ENCODE measurements around the gene MYPN. TPM values are rescaled to one million over a fixed set of nuclear protein-coding genes. Genes with fewer than 3 reads are reported as not detected.
"Not testable (repeated sequence)": the region's sequence is repeated elsewhere in the genome, so short reads cannot be mapped to it uniquely, and the experiment has no call there.

Gene MYPN
- total RNA-seq, 1 donor from 2014 or later: not detected

DNA sequence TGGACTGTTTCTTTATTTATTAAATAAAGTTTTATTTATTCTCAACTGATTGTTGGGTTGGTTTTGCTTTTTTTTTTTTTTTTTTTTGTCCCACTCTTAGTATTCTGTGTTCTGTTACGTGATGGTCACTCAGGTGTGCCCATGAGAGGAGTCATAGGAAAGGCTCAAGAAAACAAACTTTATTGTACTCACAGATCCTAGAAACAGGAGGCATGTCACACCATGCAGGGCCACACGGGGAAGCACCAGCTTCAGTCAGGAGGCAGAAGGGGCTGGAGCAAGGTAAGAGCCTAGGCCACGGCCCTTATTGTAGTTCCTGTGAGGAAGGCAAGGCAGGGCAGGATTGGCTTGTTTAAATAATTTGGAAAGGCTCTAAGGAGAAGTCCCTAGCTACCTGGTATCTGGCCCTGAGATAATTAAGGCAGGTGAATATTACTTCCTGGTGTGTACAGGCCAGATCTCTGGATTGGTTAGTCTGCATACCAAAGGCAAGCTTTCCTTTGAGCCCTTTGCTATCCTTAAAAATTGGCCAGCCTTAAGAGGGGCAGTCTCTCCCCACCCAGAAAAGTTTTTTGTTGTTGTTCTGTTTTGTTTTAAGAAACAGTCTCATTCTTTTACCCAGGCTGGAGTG lies 114.4 kb downstream of the MYPN start:
- no peak for DNase-seq (ENCODE audit: low read depth in 2 of 2)

DNA sequence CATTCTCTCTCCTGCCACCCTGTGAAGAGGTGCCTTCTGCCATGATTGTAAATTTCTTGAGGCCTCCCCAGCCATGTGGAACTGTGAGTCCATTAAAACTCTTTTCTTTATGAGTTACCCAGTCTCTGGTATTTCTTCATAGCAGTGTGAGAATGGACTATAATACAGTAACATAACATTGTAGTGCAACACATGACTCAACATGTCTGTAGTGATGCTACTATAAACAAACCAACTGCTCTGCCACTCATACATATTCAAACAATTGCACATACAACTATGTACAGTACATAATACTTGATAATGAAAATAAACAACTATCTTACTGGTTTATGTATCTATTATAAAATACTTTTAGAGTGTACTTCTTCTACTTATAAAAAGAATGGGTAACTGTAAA lies 115.5 kb downstream of the MYPN start:
- no peak for DNase-seq (ENCODE audit: low read depth in 2 of 2)

DNA sequence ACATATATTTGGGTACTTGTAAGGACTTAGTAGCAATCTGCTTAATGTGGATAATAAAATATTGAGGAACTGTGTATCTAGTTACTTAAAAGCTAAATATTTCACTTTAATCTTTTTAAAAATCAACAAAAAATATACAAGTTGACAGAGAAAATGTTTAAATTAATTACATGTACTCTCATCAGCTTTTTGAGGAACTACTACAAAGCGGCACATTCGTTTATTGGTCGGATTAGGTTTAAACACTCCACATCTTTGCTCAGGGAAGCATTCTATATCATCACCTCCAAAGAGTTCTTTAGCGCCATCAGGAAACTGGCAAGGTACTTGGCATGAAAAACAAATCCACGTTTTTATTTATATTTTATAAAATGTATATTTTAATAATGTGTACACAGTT lies 121.0 kb downstream of the MYPN start:
- DNase-seq (ENCODE audit: low read depth in 2 of 2): no peak

DNA sequence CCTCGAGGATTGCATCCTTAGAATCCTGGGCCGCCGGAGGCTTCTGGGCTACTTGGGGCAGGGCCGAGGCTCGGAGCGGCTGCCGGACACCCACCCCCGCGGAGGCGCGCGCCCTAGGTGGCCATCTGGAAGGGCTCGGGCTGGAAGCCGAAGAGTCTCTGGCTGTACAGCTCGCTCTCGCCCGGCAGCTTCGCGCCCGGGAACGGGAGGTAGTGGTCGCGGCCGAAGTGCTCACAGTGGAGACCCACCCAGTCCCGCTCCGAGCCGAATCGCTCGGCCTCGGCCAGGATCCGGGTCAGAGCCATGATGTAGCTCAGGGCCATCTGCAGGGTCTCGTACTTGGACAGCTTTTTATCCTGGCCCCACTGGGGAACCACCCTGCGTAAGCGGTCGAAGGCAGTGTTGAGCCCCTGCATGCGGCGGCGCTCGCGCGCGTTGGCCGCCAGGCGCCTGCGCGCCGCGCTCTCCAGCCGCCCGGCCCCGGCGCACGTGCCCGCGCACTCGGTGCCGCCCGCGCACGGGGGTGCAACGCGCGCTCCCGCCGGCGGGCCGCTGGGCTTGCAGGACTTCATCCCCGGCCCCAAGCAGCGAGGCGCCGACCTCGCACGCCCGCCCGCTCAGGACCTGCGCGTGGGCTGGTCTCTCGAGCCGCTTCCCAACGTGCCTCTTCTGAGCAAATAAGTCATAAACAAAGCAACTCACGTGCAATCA lies 122.0 kb downstream of the MYPN start:
- DNase-seq (ENCODE audit: low read depth in 2 of 2): peak; percentile 70 to 72

DNA sequence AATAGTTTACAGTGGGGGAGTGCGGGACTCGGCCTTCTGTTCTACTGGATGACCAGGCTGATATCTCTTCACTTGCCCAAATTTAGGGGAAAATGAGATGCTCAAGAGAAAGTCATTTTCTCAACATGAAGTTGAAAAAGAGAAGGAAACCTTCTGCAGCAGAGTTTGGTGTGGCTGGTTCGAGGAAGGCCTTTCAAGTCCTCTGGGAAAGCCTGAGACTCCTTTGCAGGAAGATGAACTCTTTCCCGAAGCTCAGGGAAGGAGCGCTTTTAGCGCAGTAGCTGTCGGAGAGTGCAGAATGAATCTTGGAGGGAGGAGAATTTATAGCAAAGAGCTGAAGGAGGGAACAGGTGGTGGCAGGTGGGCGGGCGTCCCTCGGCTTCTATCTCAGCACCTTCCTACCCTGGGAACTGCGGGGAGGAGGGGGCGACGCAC lies 122.5 kb downstream of the MYPN start, which contains the start of gene ATOH7:
Gene ATOH7, minus strand, starts transcription at position 297 of the 435 bp plus-strand sequence. CDS start 436 bp downstream, outside the sequence.
- DNase-seq (ENCODE audit: low read depth in 2 of 2): no peak

DNA sequence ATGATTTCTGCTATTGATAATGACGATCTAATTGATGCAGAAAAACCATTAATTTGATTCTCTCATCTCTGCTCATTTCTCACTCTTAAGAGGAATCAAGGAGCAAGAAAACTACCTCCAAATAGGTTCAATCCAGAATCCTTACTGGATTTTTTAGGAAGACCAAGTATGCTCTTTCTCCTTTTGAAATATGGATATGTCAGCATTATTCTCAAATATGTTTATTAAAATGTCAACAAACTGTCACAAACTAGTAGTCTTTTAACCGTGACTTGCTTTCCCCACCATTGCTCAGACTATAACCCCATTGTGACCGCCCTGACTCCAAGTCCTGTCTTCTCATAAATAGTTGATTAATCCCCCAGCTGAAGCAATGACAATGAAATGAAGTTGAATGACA lies 123.8 kb downstream of the MYPN start:
- DNase-seq (ENCODE audit: low read depth in 2 of 2): no peak

DNA sequence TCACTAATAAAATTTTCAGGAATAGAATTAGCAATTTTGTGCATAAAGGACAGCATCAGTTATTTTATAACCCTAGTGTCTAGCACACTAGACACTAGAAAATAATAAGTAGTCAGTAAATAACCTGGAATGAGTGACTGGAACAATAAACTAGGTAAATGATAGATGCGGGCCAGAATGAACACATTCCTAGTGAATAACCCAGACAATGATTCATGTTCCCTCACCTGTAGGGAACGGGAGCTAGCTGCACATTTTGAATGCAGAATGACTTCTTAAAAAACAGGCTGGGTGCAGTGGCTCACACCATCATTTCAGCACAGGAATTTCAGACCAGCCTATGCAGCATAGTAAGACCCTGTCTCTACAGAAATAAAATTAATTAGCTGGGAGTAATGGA lies 125.8 kb downstream of the MYPN start:
- no peak for DNase-seq (ENCODE audit: low read depth in 2 of 2)

DNA sequence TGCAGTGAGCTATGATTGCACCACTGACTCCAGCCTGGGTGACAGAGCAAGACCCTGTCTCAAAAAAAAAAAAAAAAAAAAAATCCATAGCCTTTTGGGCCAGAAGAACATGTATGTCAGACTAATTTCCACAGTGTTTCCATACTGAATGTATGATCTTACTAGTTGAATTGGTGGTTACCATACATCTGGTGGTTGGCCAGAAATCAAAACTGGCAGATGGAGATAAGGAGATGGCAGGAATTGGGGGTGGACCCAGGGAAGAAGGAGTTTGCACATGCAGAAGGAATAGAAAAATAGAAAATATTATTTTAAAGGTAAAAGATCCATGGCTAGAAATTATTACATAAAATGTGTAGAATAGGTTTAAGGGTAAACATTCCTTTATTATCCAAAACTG lies 126.3 kb downstream of the MYPN start:
- no peak for DNase-seq (ENCODE audit: low read depth in 2 of 2)

DNA sequence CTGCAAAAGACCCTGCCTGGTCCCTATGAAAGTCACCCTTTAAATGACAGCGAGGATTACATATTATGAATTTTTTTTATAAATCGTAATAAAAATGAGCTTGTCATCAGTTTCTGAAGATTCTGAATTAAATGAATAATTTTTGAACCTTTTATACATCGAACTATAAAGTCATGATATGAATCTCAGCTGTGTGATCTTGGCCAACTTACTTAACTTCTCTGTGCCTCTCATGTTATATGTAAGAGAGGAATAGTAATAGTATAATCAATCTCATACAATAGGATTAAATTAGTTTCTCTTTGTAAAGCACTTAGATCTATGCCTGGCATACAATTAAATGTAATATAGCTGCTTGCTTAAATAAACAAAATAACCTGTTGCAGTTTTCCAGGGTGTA lies 127.9 kb downstream of the MYPN start:
- no peak for DNase-seq (ENCODE audit: low read depth in 2 of 2)

DNA sequence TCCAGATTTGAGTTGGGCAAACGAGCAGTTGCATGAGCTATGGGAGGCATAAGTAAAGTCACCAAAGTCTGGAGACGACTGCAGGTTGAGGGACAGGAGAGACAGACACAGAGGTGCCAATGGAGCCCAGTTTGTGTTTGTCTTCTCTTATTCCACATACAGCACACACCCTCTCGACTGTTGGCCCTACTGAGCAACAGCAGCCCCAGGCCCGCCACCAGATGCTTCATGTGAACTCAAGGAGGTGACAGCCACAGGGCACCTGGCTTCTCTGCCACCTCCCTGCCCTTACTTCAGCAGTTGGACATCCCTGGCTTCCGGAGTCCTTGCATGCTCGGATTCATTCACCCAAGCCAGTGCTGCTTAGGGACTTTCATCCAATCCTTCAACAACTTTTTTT lies 129.1 kb downstream of the MYPN start:
- DNase-seq (ENCODE audit: low read depth in 2 of 2): no peak

DNA sequence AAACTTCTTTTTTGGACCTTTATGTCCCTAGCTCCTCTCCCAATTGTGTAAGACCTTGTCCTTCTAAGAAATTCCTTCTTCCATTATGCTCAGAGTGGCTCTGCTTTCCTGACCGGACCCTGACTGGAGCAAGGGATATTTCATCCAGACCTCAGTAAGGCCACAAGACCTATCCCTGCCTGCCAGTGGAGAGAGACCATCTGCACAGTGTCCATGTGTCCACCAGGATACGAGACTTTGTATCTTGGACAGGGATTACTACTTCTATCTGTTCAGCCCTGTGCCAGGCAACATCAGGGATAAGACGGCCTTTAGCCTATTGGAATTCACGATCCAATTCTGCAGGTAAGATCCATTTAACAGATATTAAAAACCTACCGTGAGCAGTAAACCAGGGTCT lies 129.8 kb downstream of the MYPN start:
- DNase-seq (ENCODE audit: low read depth in 2 of 2): no peak

DNA sequence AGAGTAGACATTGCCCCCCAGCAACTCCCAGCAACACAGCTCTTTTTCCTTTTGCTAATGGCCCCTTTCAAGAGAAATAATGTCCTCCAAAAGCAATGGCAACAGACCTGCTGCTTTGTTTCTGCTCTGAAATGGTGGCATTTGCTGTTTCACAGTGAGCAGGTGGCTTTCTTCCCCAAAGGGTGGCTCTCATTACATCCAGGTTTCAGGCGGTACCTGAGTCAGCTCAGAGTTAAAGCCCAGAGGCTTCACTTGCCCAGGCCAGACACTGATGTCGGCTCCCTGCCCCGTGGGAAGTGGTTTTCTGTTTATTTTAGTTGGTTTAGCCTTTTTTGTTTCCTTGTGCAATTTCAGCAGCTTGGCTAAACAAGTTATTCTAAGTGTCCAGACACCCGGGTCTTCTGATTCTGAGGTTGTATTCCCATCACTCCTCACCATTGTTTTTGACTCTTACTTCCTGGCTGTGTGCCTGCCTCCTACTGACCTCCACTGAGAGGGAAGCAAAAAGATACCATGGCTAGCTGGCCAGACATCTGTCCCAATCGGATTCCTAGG lies 130.4 kb downstream of the MYPN start:
- peak in 1 of 2 donors; percentile 2 for DNase-seq (ENCODE audit: low read depth in 2 of 2)

DNA sequence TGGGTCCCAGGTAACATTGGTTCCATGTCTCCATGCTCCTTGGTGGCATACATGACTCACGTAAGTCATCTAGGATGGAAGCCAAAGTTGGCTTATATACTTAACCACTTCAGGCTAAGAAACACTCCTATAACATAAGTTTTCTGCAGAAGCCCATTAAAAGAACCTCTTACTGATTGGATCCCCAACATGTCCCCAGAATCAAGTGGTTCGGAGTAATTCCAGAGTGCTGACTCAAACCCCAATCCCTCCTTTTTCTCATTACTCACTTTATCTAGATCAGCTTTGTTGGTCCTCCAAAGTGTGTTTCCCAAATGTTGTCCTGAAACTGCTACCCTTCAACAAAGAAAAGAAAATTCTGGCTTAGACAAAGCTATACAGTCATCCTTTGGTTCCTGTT lies 132.8 kb downstream of the MYPN start:
- no peak for DNase-seq (ENCODE audit: low read depth in 2 of 2)

DNA sequence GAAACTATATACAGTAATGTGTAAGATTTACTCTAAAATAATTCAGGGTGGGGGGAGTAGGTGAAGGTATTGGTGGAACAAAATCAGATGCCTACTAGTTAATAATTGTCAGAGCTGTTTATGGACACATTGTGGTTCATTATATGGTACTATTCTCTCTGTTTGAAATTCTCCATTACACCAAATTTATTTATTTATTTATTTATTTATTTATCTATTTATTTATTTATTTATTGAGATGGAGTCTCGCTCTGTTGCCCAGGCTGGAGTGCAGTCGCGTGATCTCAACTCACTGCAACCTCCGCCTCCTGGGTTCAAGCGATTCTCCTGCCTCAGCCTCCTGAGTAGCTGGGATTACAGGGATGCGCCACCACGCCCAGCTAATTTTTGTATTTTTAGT lies 137.1 kb downstream of the MYPN start:
- DNase-seq (ENCODE audit: low read depth in 2 of 2): not testable (repeated sequence)

DNA sequence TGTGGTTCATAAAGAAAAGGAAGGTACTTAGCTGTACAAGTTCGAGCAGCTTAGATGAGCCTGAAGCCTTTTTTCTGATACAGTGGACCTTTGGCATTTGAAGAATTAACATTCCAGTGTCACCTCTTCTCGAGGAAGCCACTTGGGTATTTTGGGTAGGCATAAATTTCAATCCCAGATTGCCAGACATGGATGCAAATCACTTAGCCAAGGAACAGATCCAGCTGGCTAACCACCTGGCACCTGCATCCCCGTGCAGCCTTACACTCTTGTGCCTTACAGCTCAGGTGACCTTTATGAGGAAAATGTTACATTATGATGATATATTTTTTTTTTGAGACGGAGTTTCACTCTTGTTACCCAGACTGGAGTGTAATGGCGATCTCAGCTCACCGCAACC lies 138.6 kb downstream of the MYPN start:
- no peak for DNase-seq (ENCODE audit: low read depth in 2 of 2)

DNA sequence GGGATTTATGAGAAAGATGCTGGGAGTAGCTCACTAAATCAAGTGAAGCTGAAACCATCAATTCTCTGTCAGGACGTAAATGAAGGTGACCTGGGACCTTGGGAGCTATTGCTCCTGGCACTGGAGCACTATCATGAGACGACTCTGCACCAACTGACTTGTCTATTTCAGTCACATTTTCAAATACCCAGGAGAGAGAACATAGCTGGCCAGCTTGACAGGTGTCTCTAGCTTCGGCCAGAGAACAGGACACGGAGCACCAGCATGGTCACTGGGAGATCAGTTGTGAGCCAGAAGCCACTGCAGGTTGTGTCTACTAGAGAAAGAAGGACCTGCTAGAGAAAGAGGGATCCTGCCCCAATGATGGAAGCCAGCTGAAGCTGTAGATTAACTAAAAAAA lies 140.0 kb downstream of the MYPN start:
- no peak for DNase-seq (ENCODE audit: low read depth in 2 of 2)

DNA sequence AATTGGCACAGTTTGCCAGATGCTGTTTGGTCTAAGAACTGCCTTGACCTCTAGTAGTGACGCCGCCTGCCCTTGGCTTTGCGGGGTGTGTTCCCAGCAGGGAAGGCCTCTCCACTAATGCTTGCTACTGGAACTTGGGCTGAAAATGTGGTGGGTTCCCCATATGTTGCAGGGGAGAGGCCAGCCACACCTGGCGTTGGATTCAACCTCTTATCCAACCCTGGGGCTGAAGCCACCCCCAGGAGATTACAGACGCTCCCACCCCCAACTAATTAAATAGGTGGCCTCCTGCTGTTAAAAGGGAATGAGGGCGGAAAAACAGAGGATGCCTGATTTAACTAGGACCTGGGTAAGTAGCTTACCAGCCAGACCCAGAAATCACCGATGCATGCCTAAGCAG lies 141.9 kb downstream of the MYPN start:
- no peak for DNase-seq (ENCODE audit: low read depth in 2 of 2)

DNA sequence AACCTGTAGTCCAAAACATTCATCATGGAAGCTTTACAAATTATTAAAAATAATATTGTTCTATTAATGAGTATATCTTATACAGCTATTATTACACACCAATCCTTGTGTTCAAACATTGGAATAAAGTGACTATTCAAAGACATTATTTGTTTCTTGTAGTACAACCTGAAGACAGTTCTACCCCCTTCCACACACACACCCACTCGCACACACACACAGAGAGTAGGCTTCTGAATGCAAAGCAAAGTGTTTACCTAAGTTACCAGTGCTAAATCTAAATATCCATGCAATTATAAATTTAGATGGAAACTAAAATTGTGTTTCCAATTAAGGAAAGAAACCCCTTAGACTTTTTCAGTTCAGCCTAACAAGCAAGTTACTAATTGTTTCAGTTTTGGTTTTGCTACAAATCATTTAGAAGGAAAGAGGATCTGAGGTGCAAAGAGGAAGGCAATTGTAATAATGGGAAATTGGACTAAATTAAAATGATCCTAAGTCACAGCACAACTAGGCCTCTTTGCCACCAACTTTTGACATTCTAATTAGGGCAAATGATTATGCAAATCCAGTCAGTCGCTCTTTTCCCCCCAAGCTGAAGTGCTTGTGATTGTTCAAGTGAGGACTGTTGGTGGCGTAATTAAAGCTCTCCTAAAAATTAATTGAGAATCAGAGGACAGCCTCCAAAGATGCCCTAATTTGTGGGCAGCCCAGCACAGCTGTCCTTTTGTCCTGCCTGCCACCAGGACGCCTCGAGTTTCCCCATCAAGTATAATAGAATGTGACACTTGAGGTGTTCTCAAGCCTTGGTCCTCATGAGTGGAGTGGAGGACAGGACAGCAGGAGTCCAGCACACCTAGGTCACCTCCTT lies 142.6 kb downstream of the MYPN start:
- no peak for DNase-seq (ENCODE audit: low read depth in 2 of 2)

DNA sequence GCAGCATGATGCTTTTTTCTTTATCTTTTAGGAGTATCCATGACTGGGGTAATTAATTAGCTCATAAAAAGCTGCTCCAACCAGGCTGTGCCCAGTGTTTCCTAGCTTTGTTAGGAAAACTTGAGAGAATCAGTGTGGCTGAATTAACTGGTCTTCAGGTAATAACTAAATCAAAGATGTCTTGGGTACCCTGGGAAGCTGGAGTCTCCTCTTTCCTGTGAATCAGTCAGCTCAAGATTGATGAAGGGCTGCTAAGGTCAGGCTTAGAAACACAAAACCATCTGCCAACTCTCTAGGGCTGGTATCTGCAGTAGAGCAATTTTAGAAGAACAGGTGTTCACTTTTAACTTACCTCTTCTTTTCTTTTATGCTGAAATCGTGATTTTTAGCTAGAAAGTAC lies 144.1 kb downstream of the MYPN start:
- DNase-seq (ENCODE audit: low read depth in 2 of 2): no peak

DNA sequence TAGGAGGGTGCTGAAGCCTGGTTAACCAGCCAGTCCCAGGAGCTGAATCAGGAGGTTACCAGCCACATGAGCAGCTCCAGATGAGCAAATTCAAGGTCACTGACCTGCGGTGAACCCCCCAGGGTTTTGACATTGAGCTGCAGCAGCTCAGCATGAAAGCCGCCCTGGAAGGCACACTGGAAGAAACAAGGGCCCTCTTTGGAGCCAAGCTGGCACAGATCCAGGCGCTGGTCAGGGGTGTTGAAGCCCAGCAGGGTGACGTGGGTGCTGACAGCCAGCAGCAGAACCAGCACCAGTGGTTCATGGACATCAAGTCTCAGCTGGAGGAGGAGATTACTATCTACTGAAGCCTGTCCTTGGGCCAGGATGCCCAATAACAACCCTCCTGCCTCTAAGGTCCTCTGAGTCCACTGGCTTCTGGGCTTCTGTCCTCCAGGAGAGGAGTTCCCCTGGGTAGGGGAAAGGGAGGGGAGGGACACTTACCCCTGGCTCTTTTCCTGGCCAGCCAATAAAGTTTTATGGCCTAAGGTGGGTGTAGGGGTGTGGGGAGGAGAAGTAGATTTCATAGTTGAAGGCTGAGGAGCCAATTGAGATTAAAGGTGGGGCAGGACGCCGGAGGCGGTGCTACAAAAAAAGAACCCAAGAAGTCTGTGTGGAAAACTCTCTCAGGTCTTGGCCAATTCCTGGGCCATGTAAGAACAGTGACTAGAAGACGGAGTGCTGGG lies 152.0 kb downstream of the MYPN start:
- DNase-seq (ENCODE audit: low read depth in 2 of 2): no peak

Measured in lung microvascular endothelial cell (primary cell).